Measurements from ENCODE around the gene LRIT1.
"Not testable (repeated sequence)": the region's sequence is repeated elsewhere in the genome, so short reads cannot be mapped to it uniquely, and the experiment has no call there.

LRIT1 gene, protein sequence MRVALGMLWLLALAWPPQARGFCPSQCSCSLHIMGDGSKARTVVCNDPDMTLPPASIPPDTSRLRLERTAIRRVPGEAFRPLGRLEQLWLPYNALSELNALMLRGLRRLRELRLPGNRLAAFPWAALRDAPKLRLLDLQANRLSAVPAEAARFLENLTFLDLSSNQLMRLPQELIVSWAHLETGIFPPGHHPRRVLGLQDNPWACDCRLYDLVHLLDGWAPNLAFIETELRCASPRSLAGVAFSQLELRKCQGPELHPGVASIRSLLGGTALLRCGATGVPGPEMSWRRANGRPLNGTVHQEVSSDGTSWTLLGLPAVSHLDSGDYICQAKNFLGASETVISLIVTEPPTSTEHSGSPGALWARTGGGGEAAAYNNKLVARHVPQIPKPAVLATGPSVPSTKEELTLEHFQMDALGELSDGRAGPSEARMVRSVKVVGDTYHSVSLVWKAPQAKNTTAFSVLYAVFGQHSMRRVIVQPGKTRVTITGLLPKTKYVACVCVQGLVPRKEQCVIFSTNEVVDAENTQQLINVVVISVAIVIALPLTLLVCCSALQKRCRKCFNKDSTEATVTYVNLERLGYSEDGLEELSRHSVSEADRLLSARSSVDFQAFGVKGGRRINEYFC

DNA sequence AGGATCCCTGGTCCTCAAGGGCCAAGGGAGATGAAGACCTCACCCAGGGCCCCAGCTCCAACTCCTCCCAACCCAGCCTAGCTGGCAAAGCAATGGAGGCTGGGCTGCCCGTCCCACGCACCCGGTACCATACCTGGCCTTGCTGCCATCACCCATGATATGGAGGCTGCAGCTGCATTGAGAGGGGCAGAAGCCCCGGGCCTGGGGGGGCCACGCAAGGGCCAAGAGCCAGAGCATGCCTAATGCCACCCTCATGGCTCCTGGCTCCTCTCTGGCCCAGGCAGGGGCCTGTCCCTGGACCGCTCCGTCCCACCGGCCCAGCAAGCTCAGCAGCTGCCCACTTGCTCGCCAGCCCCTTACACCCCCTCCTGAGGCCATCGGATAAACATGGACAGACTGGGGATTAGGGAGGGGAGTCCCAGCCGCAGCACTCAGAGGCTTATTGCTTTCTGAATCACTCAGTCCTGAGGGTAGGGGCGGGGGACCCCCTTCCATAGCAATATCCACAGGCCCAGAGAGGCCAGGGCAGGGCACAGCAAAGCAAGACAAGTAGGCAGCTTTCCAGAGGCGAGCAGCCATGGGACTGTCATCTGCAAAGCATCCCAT lies at the start of gene LRIT1:
LRIT1 (minus strand) TSS at position 362 of the 606 bp plus-strand sequence; CDS start at position 255, 107 bp downstream.
- H3K4me2 ChIP-seq: no peak within 1 kb of the TSS

DNA sequence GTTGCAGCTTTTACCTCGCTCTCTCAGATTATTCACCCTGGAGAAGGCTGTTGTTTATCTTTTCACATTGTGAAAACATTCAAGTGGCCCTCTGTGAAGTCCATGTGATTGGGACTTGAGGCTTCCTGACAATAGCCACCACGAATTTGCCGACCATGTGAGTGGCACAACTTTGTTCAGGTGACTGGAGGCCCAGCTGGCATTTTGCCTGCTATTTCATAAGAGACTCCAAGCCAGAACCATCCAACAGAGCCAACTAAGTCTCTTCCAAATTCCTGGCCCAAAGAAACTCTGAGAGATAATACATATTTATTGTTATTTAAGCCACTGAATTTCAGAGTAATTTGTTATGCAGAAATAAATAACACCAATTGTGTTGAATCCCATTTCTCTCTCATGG lies 48.9 kb upstream of the LRIT1 start:
- no peak overlapping the region for H3K27ac ChIP-seq
- H3K9ac ChIP-seq: no peak overlapping the region
- H4K20me1 ChIP-seq: no peaks in the 10 kb centered on the region
- H3K4me3 ChIP-seq: no peak overlapping the region
- no peak for TF ChIP-seq Cebpa-rat (IDR thresholded peaks at IDR 0.05)
- peaks cover 27% of the 10 kb centered on the region; the same call in 1 of the 2 replicates for H3K27me3 ChIP-seq
- H3K9me3 ChIP-seq: no peaks in the 10 kb centered on the region
- no peak overlapping the region for H3K4me2 ChIP-seq
- no peaks in the 10 kb centered on the region for H3K4me1 ChIP-seq
- no peaks in the 10 kb centered on the region for H3K36me3 ChIP-seq

More for the DNA sequence above, at the start of gene LRIT1:
- Histone ChIP-seq H3K9me3 (peaks cover 7% of the 10 kb centered on the region; the same call in 1 of the 2 replicates), H3K4me1 (no peaks in the 10 kb centered on the region), H4K20me1 (no peaks in the 10 kb centered on the region), H3K9ac (no peak within 1 kb of the TSS), H3K27ac (no peak within 1 kb of the TSS), H3K27me3 (no peaks in the 10 kb centered on the region), H3K4me3 (no peak within 1 kb of the TSS), H3K36me3 (no peaks in the 10 kb centered on the region)
- no peak for TF ChIP-seq Cebpa-rat (IDR thresholded peaks at IDR 0.05)

DNA sequence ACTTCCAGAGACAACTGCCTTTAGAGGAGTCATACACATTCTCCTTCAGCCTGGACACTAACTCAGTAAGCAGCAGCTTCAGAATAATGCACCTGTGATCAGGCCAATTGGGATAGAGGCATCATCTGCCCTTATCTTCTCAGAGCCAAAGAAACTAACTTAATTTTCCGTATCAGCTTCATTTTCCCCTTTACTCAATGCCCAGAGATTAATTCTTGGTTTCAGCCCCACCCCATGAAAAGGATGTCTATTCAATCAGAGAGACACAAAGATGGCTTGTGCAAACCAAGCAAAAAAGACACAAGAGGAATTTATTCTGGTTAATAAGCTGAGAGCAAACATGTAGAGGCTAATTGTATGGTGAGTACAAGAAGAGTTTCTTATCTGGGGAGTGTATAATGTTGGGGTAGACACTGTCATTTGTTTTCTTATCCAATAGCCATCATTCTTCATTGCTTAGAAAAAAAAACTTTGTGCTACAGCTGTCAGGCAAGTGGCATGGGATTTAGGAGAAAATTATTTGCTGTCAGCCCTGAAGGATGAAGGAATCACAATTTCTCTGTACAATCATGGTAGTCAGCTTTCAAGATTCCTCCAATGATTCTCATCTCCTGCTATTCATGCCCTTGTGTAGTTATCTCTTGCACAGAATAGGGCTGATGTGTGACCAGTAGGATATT lies 48.3 kb upstream of the LRIT1 start:
- H3K4me3 ChIP-seq: no peak overlapping the region
- H3K9ac ChIP-seq: no peak overlapping the region
- no peaks in the 10 kb centered on the region for H3K9me3 ChIP-seq
- H4K20me1 ChIP-seq: no peaks in the 10 kb centered on the region
- no peak overlapping the region for H3K27ac ChIP-seq
- H3K4me2 ChIP-seq: no peak overlapping the region
- no peaks in the 10 kb centered on the region for H3K4me1 ChIP-seq
- H3K27me3 ChIP-seq: peaks cover 27% of the 10 kb centered on the region; the same call in 1 of the 2 replicates
- TF ChIP-seq Cebpa-rat (IDR thresholded peaks at IDR 0.05): no peak
- no peaks in the 10 kb centered on the region for H3K36me3 ChIP-seq

DNA sequence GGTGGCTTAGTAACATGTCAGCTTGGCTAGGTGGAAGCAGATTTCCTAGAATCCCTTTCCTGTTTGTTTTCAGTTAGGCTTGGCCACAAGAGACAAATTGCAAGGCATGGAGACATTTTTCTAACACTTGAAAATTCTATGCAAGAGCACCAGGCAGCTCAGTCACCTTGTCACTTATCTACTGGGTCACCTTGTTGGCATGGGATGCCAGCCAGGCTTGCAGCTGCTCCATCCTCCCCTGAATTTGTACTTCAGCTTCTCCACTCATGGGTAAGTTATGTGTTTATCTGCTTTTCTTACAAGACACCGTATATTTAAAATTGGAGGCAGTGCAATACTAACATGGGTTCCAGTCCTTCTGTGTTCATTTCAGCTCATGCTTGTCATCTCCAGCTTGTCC lies 46.8 kb upstream of the LRIT1 start:
- TF ChIP-seq Cebpa-rat (IDR thresholded peaks at IDR 0.05): no peak
- no peaks in the 10 kb centered on the region for H3K36me3 ChIP-seq

DNA sequence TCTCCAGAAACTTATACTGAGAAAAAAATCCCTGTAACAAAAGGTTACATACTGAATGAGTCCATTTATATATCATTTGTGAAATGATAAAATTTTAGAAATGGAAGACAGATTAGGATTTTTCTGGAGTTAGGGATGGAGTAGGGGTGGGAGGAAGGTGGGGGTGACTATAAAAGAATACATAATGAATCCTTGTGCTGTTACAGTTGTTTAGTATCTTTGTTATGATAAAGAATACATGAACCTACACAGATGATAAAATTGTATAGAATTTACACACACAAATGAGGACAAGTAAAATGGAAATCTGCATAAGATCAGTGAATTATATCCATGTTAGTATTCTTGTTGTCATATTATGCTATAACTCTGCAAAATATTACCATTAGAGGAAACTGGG lies 45.3 kb upstream of the LRIT1 start:
- TF ChIP-seq Cebpa-rat (IDR thresholded peaks at IDR 0.05): no peak
- H3K27ac ChIP-seq: no peak overlapping the region
- no peaks in the 10 kb centered on the region for H3K36me3 ChIP-seq
- no peaks in the 10 kb centered on the region for H3K4me1 ChIP-seq
- peaks cover 27% of the 10 kb centered on the region; the same call in 1 of the 2 replicates for H3K27me3 ChIP-seq
- H3K9me3 ChIP-seq: no peaks in the 10 kb centered on the region
- H3K4me3 ChIP-seq: no peak overlapping the region
- H4K20me1 ChIP-seq: no peaks in the 10 kb centered on the region
- H3K9ac ChIP-seq: no peak overlapping the region
- no peak overlapping the region for H3K4me2 ChIP-seq

More for the DNA sequence above, 46.8 kb upstream of the LRIT1 start:
- no peaks in the 10 kb centered on the region for H3K4me1 ChIP-seq
- H4K20me1 ChIP-seq: no peaks in the 10 kb centered on the region
- no peaks in the 10 kb centered on the region for H3K9me3 ChIP-seq
- no peak overlapping the region for H3K4me2 ChIP-seq
- H3K4me3 ChIP-seq: no peak overlapping the region
- peaks cover 27% of the 10 kb centered on the region; the same call in 1 of the 2 replicates for H3K27me3 ChIP-seq
- H3K9ac ChIP-seq: no peak overlapping the region
- H3K27ac ChIP-seq: no peak overlapping the region

DNA sequence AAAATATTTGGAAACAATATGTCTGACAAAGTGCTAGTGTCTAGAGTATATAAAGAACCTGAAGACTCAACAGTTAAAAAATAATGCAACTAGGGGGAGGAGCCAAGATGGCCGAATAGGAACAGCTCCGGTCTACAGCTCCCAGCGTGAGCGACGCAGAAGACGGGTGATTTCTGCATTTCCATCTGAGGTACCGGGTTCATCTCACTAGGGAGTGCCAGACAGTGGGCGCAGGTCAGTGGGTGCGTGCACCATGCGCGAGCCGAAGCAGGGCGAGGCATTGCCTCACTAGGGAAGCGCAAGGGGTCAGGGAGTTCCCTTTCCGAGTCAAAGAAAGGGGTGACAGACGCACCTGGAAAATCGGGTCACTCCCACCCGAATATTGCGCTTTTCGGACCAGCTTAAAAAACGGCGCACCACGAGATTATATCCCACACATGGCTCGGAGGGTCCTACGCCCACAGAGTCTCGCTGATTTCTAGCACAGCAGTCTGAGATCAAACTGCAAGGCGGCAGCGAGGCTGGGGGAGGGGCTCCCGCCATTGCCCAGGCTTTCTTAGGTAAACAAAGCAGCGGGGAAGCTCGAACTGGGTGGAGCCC lies 38.6 kb upstream of the LRIT1 start:
- H4K20me1 ChIP-seq, H3K27ac ChIP-seq, H3K4me2 ChIP-seq, H3K36me3 ChIP-seq, H3K27me3 ChIP-seq, H3K9ac ChIP-seq, H3K9me3 ChIP-seq, H3K4me3 ChIP-seq, H3K4me1 ChIP-seq: not testable (repeated sequence)

DNA sequence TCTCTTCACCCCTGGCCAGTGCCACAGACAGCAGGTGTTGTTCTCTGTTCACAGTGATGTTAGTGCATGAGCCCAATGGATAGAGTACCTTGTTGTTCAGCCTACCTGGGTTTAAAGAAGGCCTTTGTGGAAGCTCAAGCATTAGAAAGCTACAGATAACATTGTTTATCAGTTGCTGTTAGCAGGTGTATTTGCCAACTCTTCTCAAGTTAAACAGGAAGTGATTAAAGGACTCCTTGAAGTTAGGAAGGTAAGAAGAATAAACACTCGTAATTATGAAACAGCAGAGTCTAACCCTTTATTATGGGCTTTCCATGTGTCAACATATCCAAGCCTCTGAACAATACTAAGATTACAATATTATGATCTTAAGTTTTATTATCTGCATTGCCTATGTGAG lies 29.4 kb upstream of the LRIT1 start:
- Histone ChIP-seq H3K4me1 (no peaks in the 10 kb centered on the region), H4K20me1 (no peaks in the 10 kb centered on the region), H3K27ac (no peak overlapping the region), H3K4me3 (no peak overlapping the region), H3K36me3 (no peaks in the 10 kb centered on the region), H3K4me2 (no peak overlapping the region), H3K9ac (no peak overlapping the region), H3K9me3 (no peaks in the 10 kb centered on the region), H3K27me3 (no peaks in the 10 kb centered on the region)
- TF ChIP-seq Cebpa-rat (IDR thresholded peaks at IDR 0.05): no peak

DNA sequence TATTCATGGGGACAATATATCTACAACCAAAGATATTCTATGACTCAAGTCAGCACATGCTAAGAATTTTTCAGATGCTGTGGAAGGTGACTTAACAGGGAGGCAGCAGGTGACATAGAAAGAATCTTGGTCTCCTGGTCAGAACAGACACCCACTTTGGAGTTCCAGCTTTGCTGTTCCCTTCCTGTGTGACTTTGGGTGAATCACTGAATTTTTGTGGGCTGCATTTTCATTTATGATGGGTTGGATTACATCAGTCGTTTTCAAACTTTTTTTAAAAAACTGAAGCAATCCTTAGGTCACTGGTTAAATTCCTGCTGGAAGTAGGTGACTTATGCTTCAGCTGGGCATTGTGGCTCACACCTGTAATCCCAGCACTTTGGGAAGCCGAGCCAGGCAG lies 28.4 kb upstream of the LRIT1 start:
- no peak for TF ChIP-seq Cebpa-rat (IDR thresholded peaks at IDR 0.05)
- Histone ChIP-seq H3K36me3 (no peaks in the 10 kb centered on the region), H3K9ac (no peak overlapping the region), H3K27ac (no peak overlapping the region), H3K4me2 (no peak overlapping the region), H3K4me1 (no peaks in the 10 kb centered on the region), H3K27me3 (no peaks in the 10 kb centered on the region), H4K20me1 (no peaks in the 10 kb centered on the region), H3K4me3 (no peak overlapping the region), H3K9me3 (no peaks in the 10 kb centered on the region)

DNA sequence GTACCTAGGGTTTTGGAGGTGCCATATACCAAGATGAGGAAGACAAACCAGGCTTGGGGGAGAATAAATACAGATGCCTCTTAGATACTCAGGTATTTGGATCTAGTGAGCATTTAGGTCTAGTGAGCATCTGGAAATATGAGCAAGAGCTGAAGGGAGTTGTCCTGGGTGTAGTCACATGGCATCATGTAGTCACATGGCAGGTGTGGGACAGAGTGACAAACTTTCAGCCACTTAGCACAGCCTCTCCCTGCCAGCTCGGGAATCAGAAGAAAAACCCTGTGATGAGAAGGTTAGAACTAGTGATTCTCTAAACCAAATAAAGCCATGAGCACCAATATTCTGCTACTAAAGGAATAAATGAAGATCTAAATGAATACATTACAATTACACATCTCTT lies 27.8 kb upstream of the LRIT1 start:
- Histone ChIP-seq H3K9ac (no peak overlapping the region), H4K20me1 (no peaks in the 10 kb centered on the region), H3K4me2 (no peak overlapping the region), H3K36me3 (no peaks in the 10 kb centered on the region), H3K4me1 (no peaks in the 10 kb centered on the region), H3K27ac (no peak overlapping the region), H3K9me3 (no peaks in the 10 kb centered on the region), H3K27me3 (no peaks in the 10 kb centered on the region), H3K4me3 (no peak overlapping the region)
- no peak for TF ChIP-seq Cebpa-rat (IDR thresholded peaks at IDR 0.05)
